ENCODE data around the gene VEZF1.

Gene VEZF1

GRCh38 chr17:57924677-57925076 is 63.4 kb downstream of the VEZF1 start:
- DNase-seq = peak; percentile 56

All from NCI-H2081 treated with DMSO at 0.1 percent for 48 hours (cell line).